Measurements from ENCODE around the gene HLA-DPB1.

GRCh38 chr6:33030245-33030644, 45.5 kb upstream of the HLA-DPB1 start:
- TF ChIP-seq, protein P1, sequence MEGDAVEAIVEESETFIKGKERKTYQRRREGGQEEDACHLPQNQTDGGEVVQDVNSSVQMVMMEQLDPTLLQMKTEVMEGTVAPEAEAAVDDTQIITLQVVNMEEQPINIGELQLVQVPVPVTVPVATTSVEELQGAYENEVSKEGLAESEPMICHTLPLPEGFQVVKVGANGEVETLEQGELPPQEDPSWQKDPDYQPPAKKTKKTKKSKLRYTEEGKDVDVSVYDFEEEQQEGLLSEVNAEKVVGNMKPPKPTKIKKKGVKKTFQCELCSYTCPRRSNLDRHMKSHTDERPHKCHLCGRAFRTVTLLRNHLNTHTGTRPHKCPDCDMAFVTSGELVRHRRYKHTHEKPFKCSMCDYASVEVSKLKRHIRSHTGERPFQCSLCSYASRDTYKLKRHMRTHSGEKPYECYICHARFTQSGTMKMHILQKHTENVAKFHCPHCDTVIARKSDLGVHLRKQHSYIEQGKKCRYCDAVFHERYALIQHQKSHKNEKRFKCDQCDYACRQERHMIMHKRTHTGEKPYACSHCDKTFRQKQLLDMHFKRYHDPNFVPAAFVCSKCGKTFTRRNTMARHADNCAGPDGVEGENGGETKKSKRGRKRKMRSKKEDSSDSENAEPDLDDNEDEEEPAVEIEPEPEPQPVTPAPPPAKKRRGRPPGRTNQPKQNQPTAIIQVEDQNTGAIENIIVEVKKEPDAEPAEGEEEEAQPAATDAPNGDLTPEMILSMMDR (IDR thresholded peaks at IDR 0.05), result no peak
- TF ChIP-seq POLR2A (IDR thresholded peaks at IDR 0.05), result no peak

Data from thyroid gland (tissue), 4 donors.